ENCODE measurements around the gene PDE10A. TPM values are rescaled to one million over a fixed set of nuclear protein-coding genes. Genes with fewer than 3 reads are reported as not detected.

PDE10A gene
- total RNA-seq = 20.0 and 31.8 TPM in 2 replicates

GRCh38 chr6:165662749-165663376 lies at the start of gene PDE10A:
Gene PDE10A (minus strand): TSS chr6:165663241. CDS start chr6:165662811, 430 bp downstream.

GRCh38 chr6:165308926-165309731 lies 353.9 kb downstream of the PDE10A start, which contains the start of gene C6orf118:
Gene C6orf118 (minus strand): TSS chr6:165309605. CDS start chr6:165309586, 19 bp downstream.

